GM18499 (cell line): Measurements from ENCODE around the gene DDX50.
"Not testable (repeated sequence)": the region's sequence is repeated elsewhere in the genome, so short reads cannot be mapped to it uniquely, and the experiment has no call there.

ENCODE experiments used
- ATAC-seq: cut with Tn5 transposase; IDR thresholded peaks from one replicate; pipeline ENCODE4 v1.9.1; 2021; ENCODE audit warnings: moderate number of reproducible peaks; ENCODE audit not compliant: insufficient read depth, unreplicated experiment

The DDX50 gene

GRCh38 chr10:68900427-68901104 lies 549 bp upstream of the DDX50 start:
- no peak for ATAC-seq

- ATAC-seq: no peak
Observed at GRCh38 chr10:68902382-68902781, 1.3 kb downstream of the DDX50 start.

- ATAC-seq: no peak
Observed at GRCh38 chr10:68924593-68924992, 23.5 kb downstream of the DDX50 start.

- ATAC-seq: no peak
Observed at GRCh38 chr10:68925489-68925888, 24.4 kb downstream of the DDX50 start.

GRCh38 chr10:68929157-68929556 lies 28.0 kb downstream of the DDX50 start:
- not testable (repeated sequence) for ATAC-seq

GRCh38 chr10:68929888-68930287 lies 28.8 kb downstream of the DDX50 start:
- not testable (repeated sequence) for ATAC-seq

- not testable (repeated sequence) for ATAC-seq
Observed at GRCh38 chr10:68932860-68933259, 31.7 kb downstream of the DDX50 start.

GRCh38 chr10:68934994-68935393 lies 33.9 kb downstream of the DDX50 start:
- ATAC-seq: no peak

- no peak for ATAC-seq
Observed at GRCh38 chr10:68938117-68938516, 37.0 kb downstream of the DDX50 start.

GRCh38 chr10:68938884-68939283 lies 37.8 kb downstream of the DDX50 start:
- no peak for ATAC-seq

GRCh38 chr10:68940917-68941316 lies 39.8 kb downstream of the DDX50 start:
- not testable (repeated sequence) for ATAC-seq

GRCh38 chr10:68950598-68950997 lies 49.5 kb downstream of the DDX50 start:
- no peak for ATAC-seq

GRCh38 chr10:68954904-68955303 lies 53.8 kb downstream of the DDX50 start:
- ATAC-seq: no peak

- peak; percentile 8 for ATAC-seq
Observed at GRCh38 chr10:68955355-68955831, 54.3 kb downstream of the DDX50 start.

- ATAC-seq: peak; percentile 52
Observed at GRCh38 chr10:68955832-68956532, 54.9 kb downstream of the DDX50 start, which contains the start of gene DDX21. TSS of gene DDX21 (plus strand) at chr10:68956170. CDS start at chr10:68956226, 56 bp downstream.

GRCh38 chr10:68957284-68957615 lies 56.1 kb downstream of the DDX50 start:
- ATAC-seq: no peak

GRCh38 chr10:68957654-68958053 lies 56.5 kb downstream of the DDX50 start:
- no peak for ATAC-seq

- ATAC-seq: no peak
Observed at GRCh38 chr10:68959695-68960527, 58.8 kb downstream of the DDX50 start.

GRCh38 chr10:68963151-68963550 lies 62.0 kb downstream of the DDX50 start:
- no peak for ATAC-seq

- ATAC-seq: no peak
Observed at GRCh38 chr10:68973975-68974374, 72.9 kb downstream of the DDX50 start.

GRCh38 chr10:68975936-68976473 lies 74.9 kb downstream of the DDX50 start:
- not testable (repeated sequence) for ATAC-seq
